SK-N-SH treated with all-trans-retinoic acid at 6 μM for 48 hours (cell line): Measurements from ENCODE around the gene CBL.

Experiments used
- CREB5 ChIP-seq: fragments of 250-450 bp; sonication (Bioruptor Pico); IDR thresholded peaks from 2 replicates; pipeline ENCODE4 v1.5.1; 2020; ENCODE audit warnings: low read depth, mild to moderate bottlenecking, moderate library complexity
- OSR1 ChIP-seq: fragments of 250-450 bp; sonication (Bioruptor Pico); IDR thresholded peaks from 2 replicates; pipeline ENCODE4 v1.8.0; 2022; ENCODE audit warnings: moderate library complexity, mild to moderate bottlenecking, inconsistent platforms
- RARB ChIP-seq: fragments of 250-450 bp; sonication (Bioruptor Pico); IDR thresholded peaks from 2 replicates; pipeline ENCODE4 v1.8.0; 2021; ENCODE audit warnings: mild to moderate bottlenecking, moderate library complexity
- ZNF8 ChIP-seq: fragments of 450-650 bp; formaldehyde crosslinking; IDR thresholded peaks from 2 replicates; pipeline ENCODE4 v1.5.0; 2020; ENCODE audit warnings: mild to moderate bottlenecking, moderate library complexity

- TF ChIP-seq RARB (CRISPR knock-in tag) (no peak), OSR1 (CRISPR knock-in tag) (no peak), ZNF8 (CRISPR knock-in tag) (no peak), CREB5 (CRISPR knock-in tag) (no peak)
Measured at GRCh38 chr11:119167933-119168332, 38.2 kb upstream of the CBL start.
